Activated CD8-positive, alpha-beta T cell treated with anti-CD3 and anti-CD28 coated beads for 36 hours (primary cell): Measurements from ENCODE around the gene STN1. TPM values are rescaled to one million over a fixed set of nuclear protein-coding genes. Genes with fewer than 3 reads are reported as not detected.

Experiments
- ATAC-seq: fragments of 200-7000 bp; cut with Tn5 transposase; one replicate; pipeline ENCODE4 v1.10.0; 2021; ENCODE audit warnings: mild to moderate bottlenecking, moderate library complexity
- CTCF ChIA-PET: fragments of 350-600 bp; sonication (Branson Sonifier 250); formaldehyde crosslinking; loops from one replicate; lab custom pipeline; 2021; ENCODE audit warnings: antibody characterized with exemption; lab: Charles Lee
- POLR2A ChIA-PET: fragments of 350-600 bp; sonication (Branson Sonifier 250); formaldehyde crosslinking; loops from one replicate; lab custom pipeline; 2021; ENCODE audit warnings: antibody characterized with exemption; lab: Charles Lee
- DNase-seq: peaks from one replicate; pipeline ENCODE4 v3.0.0-alpha.2; 2020
- H3K27ac Mint-ChIP-seq: one replicate; pipeline ENCODE4 v1.8.0; 2021; ENCODE audit warnings: mild to moderate bottlenecking, mixed read lengths
- H3K27me3 Mint-ChIP-seq: one replicate; pipeline ENCODE4 v1.8.0; 2021; ENCODE audit warnings: mixed read lengths
- H3K36me3 Mint-ChIP-seq: one replicate; pipeline ENCODE4 v1.8.0; 2021; ENCODE audit warnings: low read depth, mixed read lengths
- H3K4me1 Mint-ChIP-seq: one replicate; pipeline ENCODE4 v1.8.0; 2021; ENCODE audit warnings: low read depth, mixed read lengths
- H3K4me3 Mint-ChIP-seq: one replicate; pipeline ENCODE4 v1.8.0; 2021; ENCODE audit warnings: mild to moderate bottlenecking, moderate library complexity, mixed read lengths
- H3K9me3 Mint-ChIP-seq: one replicate; pipeline ENCODE4 v1.8.0; 2021; ENCODE audit warnings: mixed read lengths
- intact Hi-C: fragments of 100-400 bp; cut with micrococcal nuclease; formaldehyde crosslinking; loops from one replicate; pipeline ENCODE4 v1.10.0; 2022
- total RNA-seq, 2 experiments: library from RNA; stranded (reverse); gene quantifications; one replicate each; pipeline ENCODE4 v1.2.3, GENCODE V29; 2021
- TF ChIP-seq, protein P1 (sequence below): fragments of 200-600 bp; IDR thresholded peaks from one replicate; pipeline ENCODE4 v1.8.0; 2022; ENCODE audit warnings: antibody characterized with exemption, mild to moderate bottlenecking

Gene STN1
- total RNA-seq, 2 experiments from 2014 or later: 32.1 to 32.4 TPM

DNA sequence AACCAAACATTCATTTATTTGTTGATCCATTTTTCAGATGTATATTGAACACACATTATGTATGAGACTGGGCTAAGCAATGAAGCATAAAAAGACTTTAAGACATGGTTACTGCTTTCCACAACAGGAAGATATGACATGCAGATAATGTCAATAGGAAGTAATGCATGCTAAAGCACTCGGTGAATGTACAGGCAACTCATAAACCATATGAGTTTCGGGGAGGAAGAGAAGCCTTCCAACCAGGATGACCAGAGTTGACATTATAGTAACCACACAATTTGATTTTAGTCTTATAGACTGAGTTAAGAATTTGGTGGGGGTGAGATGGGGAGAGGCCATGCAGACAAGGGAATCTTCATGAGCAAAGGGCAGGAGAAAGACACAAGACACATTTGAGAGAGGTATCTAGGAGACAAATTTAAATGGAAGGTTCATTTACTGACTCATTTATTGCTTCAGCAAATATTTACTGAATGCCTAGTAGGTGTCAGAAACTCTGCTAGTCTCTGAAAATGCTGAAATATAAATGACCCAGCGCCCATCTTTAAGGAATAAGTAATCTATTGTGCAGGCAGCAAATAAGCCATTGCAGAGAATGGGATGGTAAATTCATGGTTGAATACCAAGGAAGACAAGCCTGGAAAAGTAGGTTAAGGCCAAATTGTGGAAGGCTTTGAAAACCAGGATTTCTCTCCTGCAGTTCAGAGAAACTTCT is 30.0 kb upstream of the STN1 start:
- ATAC-seq: no peak
- no peaks in the 10 kb centered on the region for H3K36me3 Mint-ChIP-seq
- no peak for DNase-seq
- intact Hi-C loops: no loop called here
- no peak overlapping the region for H3K27ac Mint-ChIP-seq
- peaks cover 5% of the 10 kb centered on the region for H3K4me1 Mint-ChIP-seq
- ChIA-PET CTCF (interaction anchor here (1.0 kb wide), 1 partner anchor 60 kb away, joined by 3 read pairs; no protein-coding TSS in a partner anchor), POLR2A (no interaction called here)
- no peaks in the 10 kb centered on the region for H3K27me3 Mint-ChIP-seq
- H3K4me3 Mint-ChIP-seq: no peak overlapping the region
- H3K9me3 Mint-ChIP-seq: no peaks in the 10 kb centered on the region
- TF ChIP-seq, protein P1, sequence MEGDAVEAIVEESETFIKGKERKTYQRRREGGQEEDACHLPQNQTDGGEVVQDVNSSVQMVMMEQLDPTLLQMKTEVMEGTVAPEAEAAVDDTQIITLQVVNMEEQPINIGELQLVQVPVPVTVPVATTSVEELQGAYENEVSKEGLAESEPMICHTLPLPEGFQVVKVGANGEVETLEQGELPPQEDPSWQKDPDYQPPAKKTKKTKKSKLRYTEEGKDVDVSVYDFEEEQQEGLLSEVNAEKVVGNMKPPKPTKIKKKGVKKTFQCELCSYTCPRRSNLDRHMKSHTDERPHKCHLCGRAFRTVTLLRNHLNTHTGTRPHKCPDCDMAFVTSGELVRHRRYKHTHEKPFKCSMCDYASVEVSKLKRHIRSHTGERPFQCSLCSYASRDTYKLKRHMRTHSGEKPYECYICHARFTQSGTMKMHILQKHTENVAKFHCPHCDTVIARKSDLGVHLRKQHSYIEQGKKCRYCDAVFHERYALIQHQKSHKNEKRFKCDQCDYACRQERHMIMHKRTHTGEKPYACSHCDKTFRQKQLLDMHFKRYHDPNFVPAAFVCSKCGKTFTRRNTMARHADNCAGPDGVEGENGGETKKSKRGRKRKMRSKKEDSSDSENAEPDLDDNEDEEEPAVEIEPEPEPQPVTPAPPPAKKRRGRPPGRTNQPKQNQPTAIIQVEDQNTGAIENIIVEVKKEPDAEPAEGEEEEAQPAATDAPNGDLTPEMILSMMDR: no peak

DNA sequence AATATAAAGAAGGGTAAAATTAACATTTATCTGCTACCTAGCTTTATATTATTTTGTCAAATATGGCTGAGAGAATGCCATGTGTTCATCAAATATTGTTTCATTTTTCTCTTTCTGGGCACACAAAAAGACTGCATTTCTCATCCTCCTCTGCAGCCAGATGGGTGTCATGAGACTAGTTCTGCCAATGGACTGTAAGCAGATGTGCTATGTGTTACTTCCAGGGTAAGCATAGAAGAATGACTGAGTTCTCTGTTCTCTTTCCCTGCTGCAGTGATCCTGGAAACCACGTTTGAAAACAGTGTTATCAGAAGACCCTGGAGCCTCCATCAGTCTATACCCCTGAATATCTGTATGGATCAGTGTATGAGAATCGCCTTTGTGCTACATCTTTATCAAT is 24.9 kb upstream of the STN1 start:
- Mint-ChIP-seq H3K4me1 (peaks cover 3% of the 10 kb centered on the region), H3K9me3 (no peaks in the 10 kb centered on the region), H3K4me3 (no peak overlapping the region), H3K36me3 (no peaks in the 10 kb centered on the region), H3K27me3 (no peaks in the 10 kb centered on the region), H3K27ac (no peak overlapping the region)
- POLR2A ChIA-PET: interaction anchor here (0.6 kb wide), 1 partner anchor 202 kb away, joined by 3 read pairs; no protein-coding TSS in a partner anchor
- CTCF ChIA-PET: interaction anchor here (2.2 kb wide), 1 partner anchor 58 kb away, joined by 10 read pairs; no protein-coding TSS in a partner anchor
- DNase-seq (no peak), ATAC-seq (no peak)
- TF ChIP-seq, protein P1: no peak
- intact Hi-C loops: no loop called here

DNA sequence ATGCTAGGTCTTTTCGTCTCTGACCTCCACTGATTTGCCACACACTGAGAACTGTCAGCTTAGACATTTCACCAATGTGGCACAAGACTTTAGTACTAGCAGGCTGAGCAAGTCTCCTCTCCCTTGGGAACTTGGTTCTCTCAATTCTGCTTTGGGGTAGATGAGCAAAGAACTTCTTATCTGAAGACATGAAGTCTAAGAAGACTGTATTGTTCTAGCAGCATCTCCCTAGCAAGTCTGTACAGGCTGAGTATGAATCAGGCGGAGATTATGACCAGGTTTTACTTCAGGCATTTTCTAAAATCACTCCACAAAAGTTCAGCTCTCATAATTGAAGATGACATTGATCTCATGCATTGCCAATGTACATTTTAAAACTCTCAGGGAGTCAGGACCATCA is 23.8 kb upstream of the STN1 start:
- ATAC-seq (no peak), DNase-seq (no peak)
- Mint-ChIP-seq H3K4me1 (no peaks in the 10 kb centered on the region), H3K9me3 (no peaks in the 10 kb centered on the region), H3K27me3 (no peaks in the 10 kb centered on the region), H3K36me3 (no peaks in the 10 kb centered on the region), H3K27ac (no peak overlapping the region), H3K4me3 (no peak overlapping the region)
- TF ChIP-seq, protein P1: no peak
- ChIA-PET POLR2A (no interaction called here), CTCF (interaction anchor here (2.2 kb wide), 1 partner anchor 57 kb away, joined by 10 read pairs; no protein-coding TSS in a partner anchor)
- intact Hi-C loops: no loop called here

DNA sequence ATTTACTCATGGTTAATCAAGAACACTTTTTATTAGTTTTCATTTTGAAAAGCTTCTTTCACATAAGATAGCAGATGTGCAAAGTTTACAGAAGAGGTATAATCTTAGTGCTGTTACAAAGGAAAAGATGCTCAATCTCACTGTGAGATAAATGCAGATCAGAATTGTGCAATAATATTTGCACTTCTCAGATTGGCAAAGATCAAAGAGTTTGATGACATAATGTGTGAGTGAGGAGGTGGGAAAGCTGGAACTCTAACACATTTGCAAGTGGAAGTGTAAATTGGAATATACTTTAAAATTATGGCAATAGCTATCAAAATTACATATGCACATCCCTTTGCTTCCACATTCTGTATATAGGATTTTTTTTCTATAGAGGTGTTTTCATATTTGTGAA is 21.5 kb upstream of the STN1 start:
- TF ChIP-seq, protein P1: no peak
- ChIA-PET CTCF (interaction anchor here (1.0 kb wide), 1 partner anchor 13 kb away, joined by 4 read pairs; no protein-coding TSS in a partner anchor), POLR2A (no interaction called here)
- no peak for ATAC-seq
- Mint-ChIP-seq H3K36me3 (no peaks in the 10 kb centered on the region), H3K4me3 (no peak overlapping the region), H3K27ac (no peak overlapping the region), H3K9me3 (no peaks in the 10 kb centered on the region), H3K4me1 (no peaks in the 10 kb centered on the region), H3K27me3 (no peaks in the 10 kb centered on the region)
- no peak for DNase-seq
- intact Hi-C loops: no loop called here

DNA sequence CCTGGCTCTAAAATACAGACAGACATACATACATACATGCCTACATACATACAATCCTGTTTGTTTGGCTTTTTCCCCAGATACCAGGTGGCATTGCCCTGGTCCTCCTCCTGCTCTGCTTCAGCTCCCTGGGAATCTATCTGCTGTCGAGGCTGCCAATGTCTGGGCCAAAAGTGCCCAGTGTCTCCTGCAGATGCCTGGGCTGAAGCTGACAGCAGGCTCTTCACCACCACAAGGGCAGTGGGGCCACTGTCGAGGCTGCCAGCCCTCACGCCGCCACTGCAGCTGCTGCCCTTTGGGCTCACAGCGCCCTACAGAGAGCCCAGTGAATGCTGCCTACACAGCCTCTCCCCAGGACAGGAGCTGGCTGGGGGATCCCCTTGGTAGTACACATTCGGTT is 18.0 kb upstream of the STN1 start:
- H3K27me3 Mint-ChIP-seq: no peaks in the 10 kb centered on the region
- no peaks in the 10 kb centered on the region for H3K9me3 Mint-ChIP-seq
- H3K4me1 Mint-ChIP-seq: no peaks in the 10 kb centered on the region
- ATAC-seq: no peak
- DNase-seq: no peak
- no peaks in the 10 kb centered on the region for H3K36me3 Mint-ChIP-seq
- no peak overlapping the region for H3K4me3 Mint-ChIP-seq
- CTCF ChIA-PET: interaction anchor here (0.9 to 1.6 kb wide), 2 partner anchors 11 to 222 kb away, joined by 3 to 4 read pairs; no protein-coding TSS in a partner anchor
- intact Hi-C loops: no loop called here
- no peak overlapping the region for H3K27ac Mint-ChIP-seq
- POLR2A ChIA-PET: interaction anchor here (1.1 kb wide), 1 partner anchor 17 kb away, joined by 3 read pairs; no protein-coding TSS in a partner anchor
- TF ChIP-seq, protein P1: no peak
